GM18907 (cell line): ENCODE data around the gene EML1.
A peak's percentile ranks its signal among the peaks of the same experiment; 100 is the strongest.

ENCODE experiments used
- ATAC-seq: cut with Tn5 transposase; IDR thresholded peaks from one replicate; pipeline ENCODE4 v1.9.1; 2021; ENCODE audit warnings: mild to moderate bottlenecking, moderate library complexity; ENCODE audit not compliant: unreplicated experiment

Gene EML1

DNA sequence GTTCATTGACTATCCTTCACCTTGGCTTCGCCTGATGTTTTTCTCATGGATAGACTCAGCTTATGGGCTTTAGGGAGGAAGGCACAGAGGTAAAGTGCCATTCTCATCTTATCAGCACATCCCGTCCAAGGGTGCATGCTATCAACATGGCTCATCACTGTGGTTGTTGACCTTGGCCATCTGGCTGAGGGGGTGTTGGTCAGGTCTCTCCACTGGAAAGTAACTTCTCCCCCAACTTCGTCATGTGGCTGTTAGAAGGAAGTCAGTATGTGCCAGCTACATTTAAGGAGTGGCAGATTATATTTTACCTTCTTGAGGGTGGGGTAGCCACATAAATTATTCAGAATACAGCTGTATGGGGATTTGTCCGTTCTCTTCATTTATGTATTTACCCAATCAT, 68.9 kb downstream of the EML1 start:
- no peak for ATAC-seq

GRCh38 chr14:99863059-99863458, 69.8 kb downstream of the EML1 start:
- ATAC-seq, result no peak

DNA sequence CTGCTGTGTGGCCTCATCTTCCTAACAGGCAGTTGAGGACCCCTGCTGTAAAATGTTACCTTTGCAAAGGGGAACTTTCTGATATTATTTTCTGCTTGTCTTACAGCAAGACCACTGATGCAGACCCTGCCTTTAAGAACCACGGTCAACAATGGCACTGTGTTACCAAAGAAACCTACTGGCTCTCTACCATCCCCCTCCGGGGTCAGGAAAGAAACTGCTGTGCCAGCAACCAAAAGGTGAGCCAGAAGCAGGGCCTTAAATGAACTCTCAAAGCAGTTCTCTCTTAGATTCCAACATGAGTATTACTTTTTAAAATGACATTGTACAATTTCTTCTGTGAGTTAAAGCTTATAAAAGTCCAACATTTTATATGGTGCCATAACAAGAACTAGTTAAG, 72.2 kb downstream of the EML1 start:
- no peak for ATAC-seq

DNA sequence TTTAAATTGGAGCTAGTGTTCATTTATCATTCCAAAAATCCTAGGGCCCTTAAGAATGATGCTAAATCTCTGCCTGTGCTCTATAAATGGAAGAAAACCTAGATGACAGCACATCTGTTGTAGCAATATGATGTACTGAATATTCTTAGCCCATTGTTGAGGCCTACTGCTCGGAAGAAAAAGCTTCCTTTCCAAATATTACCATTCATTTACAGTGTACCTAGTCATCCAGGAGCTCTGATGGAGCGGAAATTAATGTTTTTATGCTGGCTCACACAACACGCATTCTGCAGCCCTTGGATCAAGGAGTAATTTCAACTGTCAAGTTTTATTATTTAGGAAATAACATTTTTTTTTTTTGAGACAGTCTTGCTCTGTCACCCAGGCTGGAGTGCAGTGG, 77.4 kb downstream of the EML1 start:
- no peak for ATAC-seq

GRCh38 chr14:99871771-99872170, 78.6 kb downstream of the EML1 start:
- ATAC-seq, result no peak

- ATAC-seq, result no peak
Measured at GRCh38 chr14:99872786-99873440, 79.7 kb downstream of the EML1 start.

- ATAC-seq, result no peak
Measured at GRCh38 chr14:99873653-99874052, 80.4 kb downstream of the EML1 start.

DNA sequence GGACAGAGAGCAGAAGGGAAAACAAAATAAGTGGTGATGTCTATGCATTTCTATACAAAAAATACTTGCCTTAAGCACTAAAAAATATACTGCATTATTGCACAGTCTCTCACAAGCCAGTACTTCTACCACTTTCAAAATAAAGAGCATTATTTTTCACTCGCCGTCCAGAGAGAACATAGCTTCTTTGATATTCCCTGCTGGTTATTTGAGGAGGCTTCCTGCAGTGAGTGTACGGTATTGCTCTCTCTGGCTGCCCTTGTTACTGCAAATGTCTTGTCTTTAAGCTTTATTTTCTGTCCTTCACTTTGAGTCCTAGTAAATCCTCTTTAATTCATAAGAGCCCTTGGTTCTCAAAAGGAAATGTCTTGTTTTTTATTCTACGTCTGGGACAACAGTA, 81.1 kb downstream of the EML1 start:
- ATAC-seq, result no peak

DNA sequence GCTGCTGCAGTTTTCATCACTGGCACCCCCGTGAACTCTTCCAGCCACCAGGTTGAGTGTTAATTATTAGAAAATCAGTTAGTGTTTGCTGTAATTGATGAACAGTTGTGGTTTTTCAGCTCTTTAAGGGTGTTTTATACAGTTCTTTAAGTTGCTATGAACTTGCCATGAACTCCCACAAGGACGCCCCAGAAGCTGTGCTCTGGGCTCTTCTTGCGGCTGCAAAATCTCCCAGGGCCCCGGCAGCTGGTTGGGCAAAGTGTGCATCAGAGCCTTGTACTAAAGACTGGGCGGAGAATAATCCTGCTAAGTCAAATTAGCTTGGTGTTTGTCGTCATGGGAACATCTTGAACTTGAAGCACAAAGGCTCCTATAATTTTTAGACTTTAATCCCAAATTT, 82.2 kb downstream of the EML1 start:
- ATAC-seq, result no peak

- no peak for ATAC-seq
Measured at GRCh38 chr14:99875836-99876235, 82.6 kb downstream of the EML1 start.

- no peak for ATAC-seq
Measured at GRCh38 chr14:99876406-99876805, 83.2 kb downstream of the EML1 start.

DNA sequence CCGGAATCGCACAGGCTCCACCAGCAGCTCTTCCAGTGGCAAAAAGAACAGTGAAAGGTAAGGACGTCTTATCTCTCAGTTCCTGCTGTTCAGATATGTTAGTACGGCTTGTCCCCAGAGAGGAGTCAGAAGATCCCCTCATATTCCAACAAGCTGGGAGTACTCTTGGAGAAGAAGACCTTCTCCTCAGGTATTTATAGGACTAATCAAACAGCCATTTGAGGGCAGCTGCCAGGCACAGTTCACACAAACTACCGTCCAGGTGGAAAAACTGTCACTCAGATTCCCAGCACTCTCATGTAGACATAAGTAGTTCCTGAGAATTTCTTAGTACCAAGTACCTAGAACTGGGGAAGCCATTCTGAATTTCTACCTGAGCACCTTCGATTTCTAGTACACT, 85.3 kb downstream of the EML1 start:
- no peak for ATAC-seq

DNA sequence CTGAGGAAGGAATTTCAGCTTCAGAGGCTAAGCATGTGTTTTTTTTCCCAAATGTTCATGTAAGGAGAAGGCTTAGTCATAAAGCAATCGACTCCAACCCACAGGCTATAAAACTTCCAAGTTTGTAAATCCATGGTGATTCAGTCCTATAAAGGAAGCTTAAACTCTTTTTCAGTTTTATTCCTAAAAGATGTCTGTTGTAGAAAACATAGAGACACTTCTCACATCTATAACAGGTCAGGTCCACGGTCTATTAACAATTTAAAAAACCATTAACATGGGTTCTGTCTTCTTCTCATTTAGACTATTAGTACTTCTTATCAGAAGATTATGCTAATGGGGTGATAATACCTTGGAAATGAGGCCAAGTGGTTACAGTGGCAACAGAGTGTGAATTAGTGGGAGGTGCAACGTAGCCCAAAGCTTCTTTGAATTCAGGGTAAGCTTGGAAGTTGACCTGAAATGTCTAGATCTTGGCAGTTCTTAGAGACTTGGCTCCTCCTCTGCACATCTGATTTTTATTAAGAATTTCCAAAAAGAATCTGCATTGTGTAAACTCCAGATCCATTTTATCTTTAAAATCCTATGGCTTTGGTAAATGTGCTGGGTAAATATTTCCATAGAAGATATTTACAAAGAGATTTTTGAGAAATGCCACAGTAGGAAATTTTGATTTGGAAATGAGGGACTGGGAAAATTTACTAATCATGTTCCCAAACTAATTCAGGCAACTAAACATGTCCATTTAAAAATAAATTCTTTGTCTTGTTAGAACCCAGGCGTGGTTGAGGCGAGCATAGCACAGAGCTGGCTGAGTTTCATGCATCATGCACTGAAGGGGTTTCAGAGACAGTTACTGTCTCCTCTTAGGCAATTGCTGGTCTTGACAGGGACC, 86.4 kb downstream of the EML1 start:
- ATAC-seq, result no peak

GRCh38 chr14:99880651-99881420, 87.6 kb downstream of the EML1 start:
- ATAC-seq, result no peak

DNA sequence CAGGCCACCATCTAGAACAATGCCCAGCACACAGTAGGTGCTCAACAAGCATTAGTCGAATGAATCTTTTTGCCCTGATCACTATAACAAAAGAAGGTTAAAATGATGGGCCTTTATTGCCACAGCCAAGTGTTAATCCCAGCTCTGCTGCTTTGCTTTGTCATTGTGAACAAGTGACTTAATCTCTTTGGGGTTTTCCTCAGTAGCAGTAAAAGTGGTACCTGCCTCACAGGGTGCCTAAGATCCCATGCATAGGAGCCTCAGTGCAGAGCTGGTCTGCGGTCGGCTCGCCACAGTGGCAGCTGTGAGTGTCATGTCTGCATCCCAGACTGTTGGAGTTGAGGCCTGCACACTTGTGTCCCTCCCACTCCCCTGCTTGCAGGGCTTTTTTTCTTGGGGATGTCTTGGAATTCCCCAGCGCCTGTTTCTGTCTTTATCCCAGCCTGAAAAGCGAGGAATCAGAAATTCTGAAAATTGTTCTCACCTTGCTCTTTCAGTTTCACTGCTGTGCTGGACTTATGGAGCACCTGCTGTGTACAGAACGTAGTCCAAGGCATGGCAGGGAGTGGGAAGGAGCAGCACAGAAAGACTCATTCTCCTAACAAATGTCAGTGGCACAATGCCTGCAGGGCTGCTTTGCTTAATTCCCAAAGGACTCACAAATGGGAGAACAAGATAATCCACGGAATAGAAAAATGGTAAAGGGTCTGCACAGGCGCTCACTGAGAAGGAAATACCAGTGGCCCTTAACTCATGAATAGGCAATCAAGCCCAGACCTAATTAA, 90.8 kb downstream of the EML1 start:
- no peak for ATAC-seq

- ATAC-seq, result peak; percentile 62
Measured at GRCh38 chr14:99884834-99885648, 91.8 kb downstream of the EML1 start.

DNA sequence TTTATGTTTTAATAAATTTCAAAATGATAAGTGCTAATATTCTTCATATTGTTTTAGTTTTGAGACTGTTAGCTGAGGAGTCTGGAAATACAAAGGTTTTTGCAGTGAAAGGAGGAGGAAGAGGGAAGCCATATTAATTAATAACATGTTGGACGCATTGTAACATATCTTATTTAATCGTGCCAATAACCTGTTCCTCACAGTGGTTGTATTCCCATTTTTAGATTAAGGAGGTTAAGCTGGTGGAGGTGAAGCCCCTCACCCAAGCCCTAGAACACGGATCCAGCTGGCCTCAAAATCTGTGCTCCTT, 92.4 kb downstream of the EML1 start:
- ATAC-seq, result no peak

- ATAC-seq, result no peak
Measured at GRCh38 chr14:99887407-99887806, 94.2 kb downstream of the EML1 start.

DNA sequence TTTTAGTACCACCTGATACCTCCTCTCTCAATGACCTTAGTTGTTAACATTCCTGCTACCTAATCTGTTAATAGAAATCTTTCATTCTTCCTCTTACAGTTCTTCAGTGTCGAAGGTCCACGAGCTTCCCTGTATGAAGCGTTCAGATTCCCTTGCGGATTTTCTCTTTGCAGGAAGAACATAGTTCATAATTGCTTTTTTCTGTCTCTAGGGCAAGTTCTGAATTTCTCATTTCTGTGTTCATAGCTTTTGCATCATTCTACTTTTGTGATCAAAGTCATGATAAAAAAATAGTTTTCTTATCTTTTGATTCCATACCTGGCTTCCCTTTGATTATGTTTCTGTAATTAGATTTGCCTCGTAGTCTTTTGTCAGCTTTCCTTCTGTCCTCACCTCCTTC, 94.9 kb downstream of the EML1 start:
- ATAC-seq, result no peak

- no peak for ATAC-seq
Measured at GRCh38 chr14:99889268-99889667, 96.1 kb downstream of the EML1 start.
